ENCODE results near the gene ITGB4. TPM values are rescaled to one million over a fixed set of nuclear protein-coding genes. Genes with fewer than 3 reads are reported as not detected.
A peak's percentile ranks its signal among the peaks of the same experiment; 100 is the strongest.

The ITGB4 gene
- total and polyA plus RNA-seq, 2 of the 13 experiments (the other 11 are each of a cell fraction or from before 2014, with no cell fraction given), result 6.9 to 14.5 TPM

GRCh38 chr17:75738218-75738802 lies 17.1 kb downstream of the ITGB4 start (continued):
- no peak for TF ChIP-seq CEBPZ (IDR thresholded peaks at IDR 0.05; ENCODE audit: low read length)
- no peak for TF ChIP-seq ZNF577 (CRISPR knock-in tag; IDR thresholded peaks at IDR 0.05; ENCODE audit: borderline replicate concordance, low read depth)
- no peak for TF ChIP-seq HNRNPUL1 (IDR thresholded peaks at IDR 0.05; ENCODE audit: low read depth, low read length)
- no peak for TF ChIP-seq AFF4 (CRISPR knock-in tag; IDR thresholded peaks at IDR 0.05)
- TF ChIP-seq CEBPG (CRISPR knock-in tag; IDR thresholded peaks at IDR 0.05), result peak; percentile 34; the same call in 1 of the 2 replicates
- TF ChIP-seq MXD1 (CRISPR knock-in tag; IDR thresholded peaks at IDR 0.05), result no peak
- TF ChIP-seq HCFC1 (IDR thresholded peaks at IDR 0.05; ENCODE audit: low read depth, low read length), result no peak
- no peak for TF ChIP-seq ZNF512B (CRISPR knock-in tag; IDR thresholded peaks at IDR 0.05; ENCODE audit: borderline replicate concordance)
- no peak for TF ChIP-seq TERF1 (CRISPR knock-in tag; IDR thresholded peaks at IDR 0.05)
- no peak for TF ChIP-seq FUBP1 (CRISPR knock-in tag; IDR thresholded peaks at IDR 0.05; ENCODE audit: borderline replicate concordance)
- TF ChIP-seq ZKSCAN5 (CRISPR knock-in tag; IDR thresholded peaks at IDR 0.05), result no peak
- peak; percentile 51; the same call in 1 of the 2 replicates for TF ChIP-seq MTA1 (CRISPR knock-in tag; IDR thresholded peaks at IDR 0.05; ENCODE audit: borderline replicate concordance)
- no peak for TF ChIP-seq SATB2 (CRISPR knock-in tag; IDR thresholded peaks at IDR 0.05)
